ENCODE measurements around the gene MRTFA. TPM values are rescaled to one million over a fixed set of nuclear protein-coding genes. Genes with fewer than 3 reads are reported as not detected.
"Not testable (repeated sequence)": the region's sequence is repeated elsewhere in the genome, so short reads cannot be mapped to it uniquely, and the experiment has no call there.

The MRTFA gene
- total RNA-seq, 2 donors from 2014 or later = 38.5 to 58.8 TPM

DNA sequence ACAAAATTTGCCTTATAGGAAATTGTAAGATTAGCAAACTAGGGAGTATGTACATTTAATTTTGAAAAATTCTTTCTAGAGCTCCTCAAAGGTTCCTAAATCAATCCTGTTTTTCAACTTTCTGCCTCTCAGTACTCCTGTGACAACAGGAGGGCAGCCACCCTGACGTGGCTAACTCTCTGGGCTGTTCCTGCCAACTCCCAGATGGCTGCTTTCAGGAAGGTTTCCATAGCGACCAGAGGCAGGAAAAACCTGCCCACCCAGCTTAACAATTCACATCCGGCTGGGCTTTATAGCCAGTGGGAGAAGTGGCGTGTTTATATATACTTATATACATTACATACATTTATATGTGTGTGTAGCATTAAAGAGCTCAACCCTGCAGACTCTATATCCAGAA, 239.6 kb downstream of the MRTFA start:
- H3K36me3 Mint-ChIP-seq = peaks cover 2 to 12% of the 10 kb centered on the region in 2 donors
- H3K27ac Mint-ChIP-seq = peak overlapping the region in 1 of 2 donors; percentile 26
- ATAC-seq (no peak), DNase-seq (ENCODE audit: low spot score in 2 of 2) (no peak)
- peaks cover 0 to 4% of the 10 kb centered on the region in 2 donors for H3K9me3 Mint-ChIP-seq

DNA sequence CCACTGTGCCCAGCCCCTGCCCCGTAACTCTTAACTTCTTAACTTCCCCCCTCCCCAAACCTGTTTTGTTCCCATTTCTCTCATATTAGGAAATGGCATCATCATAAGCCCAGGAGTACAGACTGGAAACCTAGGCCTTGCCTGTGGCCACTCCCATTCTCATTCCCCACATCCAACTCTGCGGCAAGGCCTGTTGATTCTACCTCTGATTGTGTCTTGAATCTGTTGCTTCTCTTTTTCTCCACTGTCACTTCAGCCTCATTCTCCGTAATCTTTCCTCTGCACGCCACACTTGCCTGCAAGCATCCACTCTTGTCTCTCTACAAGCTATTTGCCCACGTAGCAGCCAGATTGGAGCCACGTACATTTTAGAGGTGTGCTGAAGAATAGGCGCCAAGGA, 240.9 kb downstream of the MRTFA start:
- Mint-ChIP-seq H3K36me3 (peaks cover 0 to 7% of the 10 kb centered on the region in 2 donors), H3K27ac (no peak overlapping the region), H3K9me3 (peaks cover 0 to 4% of the 10 kb centered on the region in 2 donors)
- DNase-seq (ENCODE audit: low spot score in 2 of 2) = no peak
- no peak for ATAC-seq

DNA sequence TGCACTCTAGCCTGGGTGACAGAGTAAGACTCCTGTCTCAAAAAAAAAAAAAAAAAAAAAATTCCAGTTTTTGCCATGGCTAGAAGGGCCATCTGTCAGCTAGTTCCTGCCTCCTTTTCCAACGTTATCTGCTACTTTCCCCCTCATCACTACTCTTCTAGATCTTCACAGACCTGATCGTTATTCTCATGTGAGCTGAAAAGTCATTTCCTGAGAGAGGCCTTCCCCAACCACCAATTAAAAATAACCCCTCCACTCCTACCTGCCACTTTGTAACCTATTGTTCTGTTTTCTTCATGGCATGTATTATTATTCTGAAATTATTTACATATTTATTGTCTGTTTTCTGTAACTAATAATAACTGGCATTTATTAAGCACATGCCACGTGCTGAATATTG, 241.9 kb downstream of the MRTFA start:
- ATAC-seq (no peak), DNase-seq (ENCODE audit: low spot score in 2 of 2) (no peak)
- H3K9me3 Mint-ChIP-seq = peaks cover 0 to 4% of the 10 kb centered on the region in 2 donors
- H3K36me3 Mint-ChIP-seq = peaks cover 0 to 7% of the 10 kb centered on the region in 2 donors
- peak overlapping the region in 1 of 2 donors; percentile 30 for H3K27ac Mint-ChIP-seq

DNA sequence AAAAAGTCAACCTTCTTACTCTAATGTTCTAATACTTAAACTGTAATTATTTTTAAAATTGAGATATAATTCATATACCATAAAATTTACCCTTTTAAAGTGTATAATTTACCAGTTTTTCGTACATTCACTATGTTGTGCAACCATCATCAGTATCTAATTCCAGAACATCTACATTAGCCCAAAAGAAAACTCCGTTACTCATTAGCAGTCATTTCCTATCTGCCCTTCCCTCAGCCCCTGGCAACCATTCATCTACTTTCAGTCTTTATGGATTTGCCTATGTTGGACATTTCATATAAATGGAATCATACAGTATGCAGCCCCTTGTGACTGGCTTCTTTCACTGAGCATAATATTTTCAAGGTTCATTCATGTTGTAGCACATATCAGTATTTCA, 243.9 kb downstream of the MRTFA start:
- no peak for ATAC-seq

DNA sequence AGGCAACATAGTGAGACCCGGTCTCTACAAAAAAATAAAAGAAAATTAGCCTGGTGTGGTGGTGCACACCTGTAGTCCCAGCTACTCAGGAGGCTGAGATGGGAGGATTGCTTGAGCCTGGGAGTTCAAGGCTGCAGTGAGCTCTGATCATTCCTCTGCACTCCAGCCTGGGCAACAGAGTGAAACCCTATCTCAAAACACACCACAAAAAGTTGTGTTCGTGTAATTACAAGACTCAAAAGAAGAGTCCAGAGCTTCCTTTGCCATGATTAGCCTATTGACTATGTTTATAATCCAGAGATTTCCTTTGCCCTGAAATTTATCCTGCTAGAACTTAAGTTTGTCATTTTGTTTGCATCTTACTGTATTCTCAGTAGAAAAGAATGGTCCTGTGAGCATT, 245.1 kb downstream of the MRTFA start:
- no peak for DNase-seq (ENCODE audit: low spot score in 2 of 2)
- H3K36me3 Mint-ChIP-seq = no peaks in the 10 kb centered on the region
- H3K27ac Mint-ChIP-seq = no peak overlapping the region
- no peak for ATAC-seq
- no peaks in the 10 kb centered on the region for H3K9me3 Mint-ChIP-seq

More for the DNA sequence above, 243.9 kb downstream of the MRTFA start:
- DNase-seq (ENCODE audit: low spot score in 2 of 2) = no peak
- Mint-ChIP-seq H3K27ac (no peak overlapping the region), H3K36me3 (peaks cover 0 to 3% of the 10 kb centered on the region in 2 donors), H3K9me3 (peaks cover 0 to 2% of the 10 kb centered on the region in 2 donors)

DNA sequence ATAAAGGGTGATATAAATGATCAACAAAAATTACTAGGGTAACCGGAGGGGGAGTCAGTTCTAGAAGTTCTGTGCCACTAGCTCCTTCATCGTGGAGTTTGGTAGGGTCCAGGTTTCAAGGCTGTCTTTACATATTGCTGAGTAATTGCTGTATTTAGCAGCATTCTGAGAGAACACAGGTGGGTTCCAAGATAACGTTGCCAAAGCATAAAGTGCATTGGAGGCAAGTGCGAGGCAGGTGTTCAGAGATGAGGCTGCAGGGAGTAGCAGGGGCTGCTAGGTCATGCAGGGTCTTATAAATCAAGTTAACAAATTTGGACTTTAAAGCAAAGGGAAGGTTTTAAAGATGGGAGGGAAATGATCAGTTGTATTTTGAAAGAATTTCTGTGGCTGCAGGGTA, 248.3 kb downstream of the MRTFA start:
- DNase-seq (ENCODE audit: low spot score in 2 of 2) (no peak), ATAC-seq (no peak)
- no peaks in the 10 kb centered on the region for H3K36me3 Mint-ChIP-seq
- H3K27ac Mint-ChIP-seq = peak overlapping the region in 1 of 2 donors; percentile 33
- H3K9me3 Mint-ChIP-seq = no peaks in the 10 kb centered on the region

DNA sequence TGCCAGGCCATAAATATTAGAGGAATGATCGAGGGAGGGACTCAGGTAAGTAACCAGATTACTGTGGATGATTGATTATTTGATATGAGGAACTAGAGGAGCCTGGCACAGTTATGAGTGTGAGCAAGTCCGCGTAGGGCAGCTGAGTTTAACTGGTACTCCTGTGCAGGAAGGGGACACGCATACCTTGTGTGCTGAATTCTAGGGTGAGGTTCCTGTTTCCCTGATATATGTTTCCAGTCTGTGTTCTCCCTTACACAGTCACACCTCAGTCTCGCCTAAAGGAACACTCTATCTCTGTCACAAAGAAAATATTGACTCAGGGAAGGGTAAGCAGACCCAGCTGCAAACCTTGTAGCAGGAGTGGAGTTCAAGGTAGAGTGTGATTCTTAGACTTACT, 248.8 kb downstream of the MRTFA start:
- no peak for ATAC-seq
- Mint-ChIP-seq H3K36me3 (no peaks in the 10 kb centered on the region), H3K27ac (peak overlapping the region in 1 of 2 donors; percentile 33), H3K9me3 (no peaks in the 10 kb centered on the region)
- no peak for DNase-seq (ENCODE audit: low spot score in 2 of 2)

DNA sequence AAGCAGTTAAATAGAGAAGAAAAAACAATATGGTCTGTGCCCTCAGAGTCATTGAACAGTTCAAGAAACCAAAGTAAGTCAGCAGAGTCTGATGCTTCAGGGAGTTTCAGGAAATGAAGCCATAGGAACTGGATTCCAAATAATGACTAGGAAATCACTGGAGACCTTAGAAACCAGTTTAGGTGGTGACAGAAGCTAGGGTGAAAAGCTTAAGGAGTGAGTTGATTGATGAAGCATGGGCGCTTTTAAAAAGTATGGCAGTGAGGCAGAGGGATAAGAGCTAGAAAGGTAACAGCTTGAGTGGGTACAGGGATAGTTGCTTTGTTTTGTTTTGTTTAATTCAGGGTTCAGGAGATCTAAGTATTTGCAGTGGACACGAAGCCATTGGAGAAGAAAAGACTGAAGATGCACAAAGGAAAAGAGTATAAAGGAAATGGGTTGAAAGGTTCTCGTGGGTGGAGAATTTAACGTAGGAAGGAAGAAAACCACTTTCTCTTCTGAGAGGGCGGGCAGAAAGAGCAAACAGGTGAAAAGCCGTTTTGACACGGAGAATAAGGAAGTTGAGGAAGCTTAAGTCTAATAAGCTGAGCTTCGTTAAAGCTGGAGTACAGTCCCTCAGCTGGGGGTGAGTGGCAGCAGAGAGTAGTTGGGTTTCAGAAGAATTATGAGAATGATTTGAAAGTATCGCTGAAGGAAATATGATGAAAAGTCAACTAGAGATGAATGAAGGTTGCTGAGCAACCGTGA, 251.3 kb downstream of the MRTFA start:
- Mint-ChIP-seq H3K9me3 (no peaks in the 10 kb centered on the region), H3K36me3 (no peaks in the 10 kb centered on the region), H3K27ac (peak overlapping the region; percentile 79 to 88)
- DNase-seq (ENCODE audit: low spot score in 2 of 2) (no peak), ATAC-seq (peak; percentile 82 to 87)

DNA sequence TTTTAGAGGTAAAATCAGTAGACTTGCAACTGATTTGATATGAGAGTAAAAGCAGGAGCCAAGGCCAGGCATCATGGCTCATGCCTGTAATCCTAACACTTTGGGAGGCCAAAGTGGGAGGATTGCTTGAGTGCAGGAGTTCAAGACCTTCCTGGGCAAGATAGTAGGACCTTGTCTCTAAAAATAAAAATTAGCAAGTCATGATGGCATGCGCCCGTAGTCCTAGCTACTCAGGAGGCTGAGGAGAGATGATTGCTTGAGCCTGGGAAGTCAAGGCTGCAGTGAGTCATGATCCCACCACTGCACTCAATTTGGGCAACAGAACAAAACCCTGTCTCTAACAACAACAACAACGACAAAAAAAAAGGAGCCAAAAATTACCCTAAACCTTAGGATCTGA, 252.6 kb downstream of the MRTFA start:
- Mint-ChIP-seq H3K27ac (peak overlapping the region; percentile 1 to 73), H3K36me3 (no peaks in the 10 kb centered on the region), H3K9me3 (no peaks in the 10 kb centered on the region)
- DNase-seq (ENCODE audit: low spot score in 2 of 2) (no peak), ATAC-seq (no peak)

DNA sequence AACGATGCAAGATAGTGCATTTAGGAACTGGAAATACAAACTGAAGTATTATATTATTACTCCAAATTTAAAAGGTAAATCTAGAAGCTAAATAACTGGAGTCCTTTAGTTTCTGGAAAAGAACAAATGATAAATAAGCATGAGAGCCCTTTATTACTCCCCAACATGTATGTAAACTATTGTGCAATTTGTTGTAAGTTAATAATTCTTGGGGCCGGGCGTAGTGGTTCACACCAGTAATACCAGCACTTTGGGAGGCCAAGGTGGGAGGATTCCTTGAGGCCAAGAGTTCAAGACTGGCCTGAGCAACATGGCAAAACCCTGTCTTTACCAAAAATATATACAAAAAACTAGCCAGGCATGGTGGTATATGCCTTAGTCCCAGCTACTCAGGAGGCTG, 255.1 kb downstream of the MRTFA start:
- DNase-seq (ENCODE audit: low spot score in 2 of 2) (no peak), ATAC-seq (no peak)
- no peak overlapping the region for H3K27ac Mint-ChIP-seq
- H3K9me3 Mint-ChIP-seq = no peaks in the 10 kb centered on the region
- H3K36me3 Mint-ChIP-seq = no peaks in the 10 kb centered on the region

DNA sequence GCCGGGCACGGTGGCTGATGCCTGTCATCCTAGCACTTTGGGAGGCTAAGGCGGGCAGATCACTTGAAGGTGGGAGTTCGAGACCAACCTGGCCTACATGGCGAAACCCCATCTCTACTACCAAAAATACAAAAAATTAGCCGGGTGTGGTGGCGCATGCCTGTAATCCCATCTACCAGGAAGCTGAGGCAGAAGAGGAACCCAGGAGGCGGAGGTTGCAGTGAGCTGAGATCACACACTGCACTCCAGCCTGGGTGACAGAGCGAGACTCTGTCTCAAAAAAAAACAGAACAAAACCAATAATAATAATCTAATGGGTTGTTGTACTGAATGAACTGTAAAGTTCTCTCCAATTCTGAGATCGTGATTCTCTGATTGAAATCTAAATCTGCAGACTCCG, 258.1 kb downstream of the MRTFA start:
- not testable (repeated sequence) for DNase-seq (ENCODE audit: low spot score in 2 of 2); ATAC-seq; H3K36me3 Mint-ChIP-seq; H3K27ac Mint-ChIP-seq; H3K9me3 Mint-ChIP-seq

DNA sequence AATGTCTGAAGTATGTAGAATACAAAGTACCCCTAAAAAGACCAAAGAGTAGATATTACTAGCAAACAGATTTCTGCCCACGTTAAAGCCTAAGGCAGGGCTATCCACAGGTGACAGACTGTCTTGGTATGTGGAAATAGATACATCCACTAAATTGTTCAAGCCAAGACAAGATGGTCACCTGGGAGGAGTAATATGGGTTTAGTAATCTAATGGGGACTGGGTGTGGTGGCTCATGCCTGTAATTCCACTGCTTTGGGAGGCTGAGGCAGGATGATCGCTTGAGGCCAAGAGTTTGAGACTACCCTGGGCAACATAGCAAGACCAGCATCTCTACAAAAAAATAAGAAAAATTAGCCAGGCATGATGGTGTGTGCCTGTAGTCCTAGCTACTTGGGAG, 258.6 kb downstream of the MRTFA start:
- Mint-ChIP-seq H3K9me3 (no peaks in the 10 kb centered on the region), H3K36me3 (peaks cover 0 to 6% of the 10 kb centered on the region in 2 donors), H3K27ac (no peak overlapping the region)
- DNase-seq (ENCODE audit: low spot score in 2 of 2) (no peak), ATAC-seq (no peak)

DNA sequence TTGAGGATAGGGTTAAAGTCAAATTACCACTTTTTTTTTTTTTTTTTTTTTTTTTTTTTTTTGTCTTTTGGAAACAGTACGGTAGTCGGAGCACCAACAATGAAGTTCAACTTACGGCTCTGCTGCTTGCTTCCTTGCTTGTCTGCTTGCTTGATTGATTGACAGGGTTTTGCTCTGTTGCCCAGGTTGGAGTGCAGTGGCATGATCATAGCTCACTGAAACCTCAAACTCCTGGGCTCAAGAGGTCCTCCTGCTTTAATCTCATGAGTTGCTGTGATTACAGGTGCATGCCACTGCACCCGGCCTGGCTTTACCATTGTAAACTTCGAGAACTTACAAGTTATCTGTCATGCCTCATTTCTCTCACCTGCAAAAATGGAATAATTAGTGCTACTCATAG, 260.4 kb downstream of the MRTFA start:
- peaks cover 3 to 6% of the 10 kb centered on the region in 2 donors for H3K36me3 Mint-ChIP-seq
- DNase-seq (ENCODE audit: low spot score in 2 of 2) (no peak), ATAC-seq (no peak)
- peak overlapping the region in 1 of 2 donors; percentile 20 for H3K27ac Mint-ChIP-seq
- H3K9me3 Mint-ChIP-seq = no peaks in the 10 kb centered on the region

DNA sequence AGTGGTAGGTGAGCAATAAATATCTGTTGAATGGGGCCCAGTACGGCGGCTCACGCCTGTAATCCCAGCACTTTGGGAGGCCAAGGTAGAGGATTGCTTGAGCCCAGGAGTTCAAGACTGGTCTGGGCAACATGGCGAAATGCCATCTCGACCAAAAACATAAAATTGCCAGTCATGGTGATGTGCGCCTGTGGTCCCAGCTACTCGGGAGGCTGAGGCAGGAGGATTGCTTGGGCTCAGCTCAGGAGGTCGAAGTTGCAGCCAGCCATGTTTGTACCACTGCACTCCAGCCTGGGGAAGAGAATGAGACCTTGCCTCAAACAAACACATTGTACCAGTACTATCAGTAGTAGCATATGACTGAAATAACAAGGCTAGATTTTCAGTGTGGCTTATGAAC, 262.0 kb downstream of the MRTFA start:
- no peaks in the 10 kb centered on the region for H3K9me3 Mint-ChIP-seq
- DNase-seq (ENCODE audit: low spot score in 2 of 2) (no peak), ATAC-seq (no peak)
- no peak overlapping the region for H3K27ac Mint-ChIP-seq
- H3K36me3 Mint-ChIP-seq = peaks cover 6% of the 10 kb centered on the region in 2 donors

DNA sequence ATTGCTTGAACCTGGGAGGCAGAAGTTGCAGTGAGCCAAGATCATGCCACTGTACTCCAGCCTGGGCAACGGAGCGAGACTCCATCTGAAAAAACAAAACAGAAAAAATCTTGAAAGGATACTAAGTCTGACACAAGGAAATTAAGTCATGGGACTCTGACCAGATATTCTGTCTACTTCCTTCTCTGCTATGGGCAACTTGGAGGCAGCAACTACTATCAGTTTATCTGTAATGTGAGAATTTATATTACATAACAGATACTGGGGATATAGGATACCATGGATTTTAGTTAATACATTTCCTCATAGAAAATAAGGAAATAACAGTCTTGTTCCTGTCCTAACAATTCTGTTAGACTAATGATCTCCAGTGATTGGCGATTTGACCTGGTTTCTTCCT, 267.7 kb downstream of the MRTFA start:
- Mint-ChIP-seq H3K9me3 (no peaks in the 10 kb centered on the region), H3K36me3 (peaks cover 17 to 29% of the 10 kb centered on the region in 2 donors), H3K27ac (no peak overlapping the region)
- no peak for ATAC-seq
- no peak for DNase-seq (ENCODE audit: low spot score in 2 of 2)

DNA sequence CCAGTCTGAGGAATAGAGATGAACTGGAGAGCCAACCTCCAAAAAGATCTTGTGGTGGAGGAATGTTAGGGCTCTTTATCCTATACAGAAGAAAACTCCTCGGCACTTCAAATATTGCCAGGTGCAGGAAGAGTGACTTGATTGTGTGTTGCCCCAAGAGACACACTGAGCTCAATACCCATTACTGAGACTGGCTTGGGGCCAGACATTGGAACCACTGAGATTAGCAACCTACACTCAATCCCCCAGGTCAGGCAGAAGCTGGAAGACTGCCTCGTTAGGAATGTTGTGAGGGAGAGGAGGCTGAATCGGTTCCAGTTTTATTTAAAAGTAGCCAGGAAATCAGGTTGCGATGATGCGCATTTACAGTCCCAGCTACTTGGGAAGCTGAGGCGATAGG, 268.5 kb downstream of the MRTFA start:
- Mint-ChIP-seq H3K36me3 (peaks cover 17 to 27% of the 10 kb centered on the region in 2 donors), H3K27ac (peak overlapping the region; percentile 4 to 12), H3K9me3 (no peaks in the 10 kb centered on the region)
- DNase-seq (ENCODE audit: low spot score in 2 of 2) (no peak), ATAC-seq (no peak)

DNA sequence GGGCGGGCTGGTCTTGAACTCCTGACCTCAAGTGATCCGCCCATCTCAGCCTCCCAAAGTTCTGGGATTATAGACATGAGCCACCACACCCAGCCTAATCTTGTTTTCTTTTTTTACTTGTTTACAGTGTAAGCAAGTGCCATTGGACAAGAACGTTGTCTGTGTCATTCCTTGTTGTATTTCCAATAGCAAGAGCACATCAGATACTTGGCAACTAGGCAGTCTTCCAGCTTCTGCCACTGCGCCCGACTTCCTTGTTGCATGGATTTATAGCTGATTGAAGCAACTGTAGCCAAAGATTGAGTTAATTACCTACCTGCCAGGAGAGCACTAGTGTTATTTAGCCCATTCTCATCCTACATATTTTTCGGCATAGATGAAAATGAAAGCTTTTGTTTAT, 269.2 kb downstream of the MRTFA start:
- no peaks in the 10 kb centered on the region for H3K9me3 Mint-ChIP-seq
- peaks cover 21 to 32% of the 10 kb centered on the region in 2 donors for H3K36me3 Mint-ChIP-seq
- no peak for ATAC-seq
- no peak for DNase-seq (ENCODE audit: low spot score in 2 of 2)
- peak overlapping the region in 1 of 2 donors; percentile 4 for H3K27ac Mint-ChIP-seq

DNA sequence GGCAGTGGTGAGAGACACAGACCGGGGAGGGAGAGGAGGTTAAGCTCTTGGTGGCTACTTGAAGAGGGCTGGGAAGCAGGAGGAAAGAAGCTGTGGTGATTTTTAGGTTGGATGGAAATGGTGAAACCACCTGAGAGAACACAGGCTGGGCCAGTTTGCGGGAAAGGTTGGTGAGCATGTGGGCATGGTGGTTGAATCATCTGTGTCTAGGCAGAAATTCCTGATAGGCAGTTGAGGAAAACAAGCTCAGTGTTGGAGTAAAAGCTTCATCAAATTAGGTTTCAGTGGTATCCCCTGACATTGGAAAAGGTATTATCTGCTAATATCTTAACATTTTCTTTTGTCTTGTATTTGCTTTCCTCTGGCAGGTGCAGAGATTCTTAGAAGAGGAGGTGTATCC, 270.5 kb downstream of the MRTFA start:
- DNase-seq (ENCODE audit: low spot score in 2 of 2) (no peak), ATAC-seq (no peak)
- Mint-ChIP-seq H3K9me3 (no peaks in the 10 kb centered on the region), H3K27ac (peak overlapping the region; percentile 69 to 76), H3K36me3 (peaks cover 30 to 43% of the 10 kb centered on the region in 2 donors)
